Adrenal gland (tissue), 5 donors: Measurements from ENCODE around the gene OR2T3.
"Not testable (repeated sequence)": the region's sequence is repeated elsewhere in the genome, so short reads cannot be mapped to it uniquely, and the experiment has no call there.

Experiments
- CTCF ChIP-seq, 6 experiments: fragments of 450-650 bp in 4 of 6; fragments of 200-600 bp in 2 of 6; sonication (generic) in 1 of 6; IDR thresholded peaks; 1 replicate in 5 of 6; 2 replicates in 1 of 6; pipeline versions ENCODE4 v1.5.1 to v1.8.0; 2016 to 2021; ENCODE audit warnings: antibody characterized with exemption in 6 of 6, mild to moderate bottlenecking in 2 of 6, moderate library complexity in 1 of 6
- POLR2A ChIP-seq, 2 donors: fragments of 450-650 bp; IDR thresholded peaks; one replicate each; pipeline ENCODE4 v1.6.1; 2017; ENCODE audit warnings: antibody characterized with exemption in 2 of 2, mild to moderate bottlenecking in 2 of 2, moderate library complexity in 1 of 2
- donor health status: DM: no; HTN: no; CAD: no.

- TF ChIP-seq POLR2A, CTCF (IDR thresholded peaks at IDR 0.05): not testable (repeated sequence)
Observed at GRCh38 chr1:248473051-248473450, at the start of gene OR2T3.
